HG03097 (cell line): ENCODE results near the gene AGBL1.
"Not testable (repeated sequence)": the region's sequence is repeated elsewhere in the genome, so short reads cannot be mapped to it uniquely, and the experiment has no call there.

Experiments used
- ATAC-seq: cut with Tn5 transposase; IDR thresholded peaks from one replicate; pipeline ENCODE4 v1.9.1; 2021; ENCODE audit not compliant: unreplicated experiment, low FRiP score

AGBL1 gene

GRCh38 chr15:86082619-86083380 is 3.1 kb downstream of the AGBL1 start:
- no peak for ATAC-seq

DNA sequence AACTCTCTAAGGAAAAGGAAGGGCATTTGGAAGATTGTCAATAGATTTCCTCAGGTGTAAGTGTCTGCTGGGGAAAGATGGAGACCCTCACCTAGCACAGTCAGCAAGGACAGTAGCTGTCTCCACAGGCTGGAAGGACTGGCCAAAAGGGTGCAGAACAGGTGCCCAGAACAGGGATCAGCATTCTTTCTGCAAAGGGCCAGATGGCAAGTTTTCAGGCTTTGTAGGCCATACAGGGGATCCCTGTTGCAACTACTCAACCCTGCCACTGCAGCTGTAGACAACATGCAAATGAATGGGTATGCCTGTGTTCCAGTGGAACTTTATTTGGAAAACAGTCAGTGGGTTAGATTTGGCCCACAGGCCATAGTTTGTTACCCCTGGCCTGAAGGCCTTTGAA is 8.1 kb downstream of the AGBL1 start:
- no peak for ATAC-seq

DNA sequence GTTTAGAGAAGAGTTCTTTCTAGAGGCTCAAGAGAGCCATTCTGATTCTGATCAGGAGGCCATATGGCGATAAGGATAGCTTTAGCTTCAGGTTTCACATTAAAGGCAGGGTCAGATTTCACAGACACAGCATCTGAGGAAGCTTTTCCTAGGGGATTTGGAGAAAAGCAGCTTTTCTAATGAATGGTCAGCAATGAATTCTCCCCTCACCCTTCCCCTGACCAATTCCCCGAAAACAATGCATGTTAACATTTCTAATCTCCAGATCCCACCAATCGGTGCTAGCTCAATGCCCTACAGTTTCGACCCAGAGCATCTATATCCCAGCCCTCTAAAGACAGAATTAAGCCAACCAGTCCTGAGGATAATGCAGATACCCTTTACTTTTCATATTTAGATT is 9.8 kb downstream of the AGBL1 start:
- ATAC-seq, result no peak

- ATAC-seq, result no peak
Measured at GRCh38 chr15:86101818-86102217, 22.1 kb downstream of the AGBL1 start.

- ATAC-seq, result no peak
Measured at GRCh38 chr15:86103825-86104224, 24.2 kb downstream of the AGBL1 start.

DNA sequence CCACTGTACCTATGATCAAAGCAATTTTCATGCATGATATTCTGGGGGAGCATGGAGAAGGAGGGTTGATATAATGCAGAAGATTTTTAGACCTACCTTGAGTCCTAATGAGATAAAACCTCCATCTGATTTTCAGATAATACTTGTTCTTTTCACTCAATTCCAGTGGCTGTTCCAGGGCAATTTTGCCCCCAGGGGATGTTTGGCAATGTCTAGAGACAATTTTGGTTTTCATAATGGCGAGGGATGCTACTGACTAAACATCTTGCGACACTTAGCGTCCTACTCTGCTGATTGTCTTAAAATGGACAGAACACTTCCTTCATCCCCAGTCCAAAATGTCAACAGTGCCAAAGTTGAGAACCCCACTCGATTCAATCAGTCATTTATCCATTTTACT is 26.6 kb downstream of the AGBL1 start:
- no peak for ATAC-seq

DNA sequence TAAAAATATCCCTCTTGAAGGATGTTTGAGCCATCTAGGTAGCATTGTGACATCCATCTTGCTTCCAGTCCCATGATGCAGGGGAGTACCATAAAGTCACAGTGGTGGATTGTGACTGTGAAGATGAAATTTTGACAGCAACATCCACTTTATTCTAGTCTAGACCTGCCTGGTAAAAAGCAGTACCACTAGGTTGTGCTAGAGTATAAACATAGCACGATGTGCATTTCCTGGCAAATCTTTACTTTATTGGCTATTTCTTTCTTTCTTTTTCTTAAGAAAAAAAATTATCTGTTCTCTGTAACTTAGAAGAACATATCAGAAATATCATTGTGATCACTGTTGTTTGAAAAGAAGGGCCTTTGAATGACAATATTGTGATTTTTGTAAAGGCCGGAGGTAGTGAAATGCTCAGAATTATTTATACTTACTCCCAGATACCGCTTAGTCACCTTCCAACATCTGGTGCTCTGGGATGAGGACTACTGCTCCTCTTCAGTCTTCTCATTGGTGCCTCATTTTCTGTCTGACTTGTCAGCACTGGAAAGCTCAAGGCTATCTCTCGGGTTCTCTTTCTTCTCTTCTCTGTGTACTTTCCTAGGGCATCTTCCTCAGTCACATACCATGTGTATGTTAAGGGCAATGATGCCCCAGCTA is 35.6 kb downstream of the AGBL1 start:
- no peak for ATAC-seq

- ATAC-seq, result no peak
Measured at GRCh38 chr15:86121568-86122225, 42.0 kb downstream of the AGBL1 start.

- ATAC-seq, result not testable (repeated sequence)
Measured at GRCh38 chr15:86122691-86123391, 43.2 kb downstream of the AGBL1 start.

GRCh38 chr15:86125775-86126174 is 46.1 kb downstream of the AGBL1 start:
- ATAC-seq, result no peak

DNA sequence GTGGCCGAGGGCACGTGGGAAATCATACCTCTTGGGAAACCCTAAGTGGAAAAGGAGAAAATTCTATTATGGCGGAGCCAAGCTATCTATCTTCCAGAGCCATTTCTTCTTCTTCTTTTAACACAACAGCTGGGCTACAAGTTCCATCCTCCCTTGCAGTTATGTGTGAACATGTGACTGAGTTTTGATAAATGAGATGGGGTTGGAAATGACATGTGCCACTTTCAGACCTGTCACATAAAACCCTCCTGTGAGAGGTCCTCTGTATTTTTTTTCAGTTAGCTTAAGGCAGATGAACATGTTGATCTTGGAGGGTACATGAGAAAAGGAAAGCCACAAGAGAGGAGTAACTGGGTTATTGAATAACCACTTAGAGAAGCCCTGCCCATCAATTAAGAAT is 47.9 kb downstream of the AGBL1 start:
- no peak for ATAC-seq

DNA sequence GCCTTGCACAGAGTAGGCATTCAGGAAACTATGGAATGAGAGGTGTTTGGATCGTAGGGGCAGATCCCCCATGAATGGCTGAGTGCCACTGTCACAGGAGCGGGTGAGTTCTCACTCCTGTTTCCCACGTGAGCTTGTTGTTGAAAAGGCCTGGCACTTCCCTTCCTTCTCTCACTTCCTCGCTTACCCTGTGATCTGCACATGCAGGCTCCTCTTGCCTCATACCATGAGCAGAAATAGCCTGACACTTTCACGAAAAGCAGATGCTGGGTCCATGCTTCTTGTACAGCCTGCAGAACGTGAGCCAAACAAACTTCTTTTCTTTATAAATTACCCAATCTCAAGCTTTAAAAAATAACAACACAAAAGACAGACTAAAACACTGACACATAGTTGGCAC is 55.4 kb downstream of the AGBL1 start:
- no peak for ATAC-seq

DNA sequence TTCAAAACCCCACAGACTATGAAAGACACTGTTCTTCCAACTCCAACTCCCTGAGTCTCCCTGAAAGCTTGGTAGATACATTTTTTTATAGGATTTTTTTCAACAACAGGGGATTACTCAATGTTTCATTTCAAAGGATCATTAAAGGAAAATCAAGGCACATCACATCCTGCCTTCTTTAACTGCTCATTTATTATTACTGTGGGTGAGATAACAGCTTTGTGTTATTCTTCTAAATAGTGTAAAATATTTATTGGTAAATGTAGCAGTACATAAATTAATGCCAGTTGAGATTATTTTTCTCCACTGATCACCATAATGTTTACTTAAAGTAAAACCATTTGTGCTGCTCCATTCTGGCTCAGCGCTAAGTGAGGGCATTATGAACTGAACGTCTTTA is 57.2 kb downstream of the AGBL1 start:
- ATAC-seq, result no peak

DNA sequence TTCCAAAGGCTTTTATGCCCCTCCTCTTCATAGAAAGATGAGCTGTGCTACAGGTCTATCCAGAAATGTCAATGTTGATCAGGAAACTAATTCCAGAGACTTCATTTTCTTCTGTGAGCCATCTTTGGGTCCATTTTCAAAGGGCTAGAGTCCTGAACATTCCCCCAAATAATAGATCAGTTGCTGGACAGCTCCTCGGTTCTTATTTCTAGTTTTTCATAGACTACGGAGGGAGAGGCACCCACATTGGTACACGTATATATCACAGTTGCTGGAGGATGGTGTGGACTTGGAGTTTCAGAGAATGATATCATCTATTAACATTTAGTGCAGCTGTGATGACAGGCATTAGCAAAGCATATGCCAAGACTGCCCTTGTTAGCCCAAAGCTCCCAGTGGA is 59.1 kb downstream of the AGBL1 start:
- ATAC-seq, result no peak

DNA sequence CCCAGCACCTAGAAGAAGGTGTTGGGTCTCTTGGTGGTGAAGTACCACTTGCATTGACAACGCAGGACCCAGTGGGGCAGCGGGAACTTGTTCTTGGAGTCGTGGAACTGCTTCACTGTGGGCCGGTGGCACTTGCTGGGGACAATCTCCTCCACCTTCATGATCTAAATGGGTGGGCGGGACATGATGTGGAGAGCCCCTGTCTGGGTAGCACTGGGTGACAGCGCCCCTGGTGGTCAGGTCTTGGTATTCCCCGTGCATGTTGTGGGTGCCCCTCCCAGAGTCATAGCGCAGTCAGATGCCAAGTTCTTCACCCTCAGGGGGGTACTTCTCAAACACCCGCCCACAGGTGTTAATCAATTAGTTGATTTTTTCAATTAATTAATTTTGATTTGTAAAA is 60.2 kb downstream of the AGBL1 start:
- no peak for ATAC-seq

- ATAC-seq, result no peak
Measured at GRCh38 chr15:86154705-86155104, 75.0 kb downstream of the AGBL1 start.

- no peak for ATAC-seq
Measured at GRCh38 chr15:86155551-86155950, 75.9 kb downstream of the AGBL1 start.

- ATAC-seq, result no peak
Measured at GRCh38 chr15:86157606-86158293, 78.1 kb downstream of the AGBL1 start.

GRCh38 chr15:86159468-86159867 is 79.8 kb downstream of the AGBL1 start:
- no peak for ATAC-seq

DNA sequence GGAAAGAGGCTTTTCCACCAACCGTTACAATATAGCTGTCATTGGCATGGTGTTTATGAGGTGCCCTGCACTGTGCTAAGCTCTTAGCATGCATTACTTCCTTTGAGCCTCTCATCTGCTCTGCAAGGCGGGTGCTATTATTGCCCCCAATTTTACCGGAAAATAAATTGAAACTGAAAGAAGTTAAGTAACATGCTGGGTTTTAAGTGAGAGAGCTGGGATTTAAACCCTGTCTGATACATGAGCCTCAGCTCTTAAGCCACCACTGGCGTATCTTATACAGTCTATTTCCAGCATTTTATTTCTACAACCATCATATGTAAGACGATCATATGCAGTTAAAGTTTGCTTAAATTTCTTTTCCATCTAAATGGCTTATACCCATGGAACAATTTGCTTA is 81.6 kb downstream of the AGBL1 start:
- ATAC-seq, result no peak

DNA sequence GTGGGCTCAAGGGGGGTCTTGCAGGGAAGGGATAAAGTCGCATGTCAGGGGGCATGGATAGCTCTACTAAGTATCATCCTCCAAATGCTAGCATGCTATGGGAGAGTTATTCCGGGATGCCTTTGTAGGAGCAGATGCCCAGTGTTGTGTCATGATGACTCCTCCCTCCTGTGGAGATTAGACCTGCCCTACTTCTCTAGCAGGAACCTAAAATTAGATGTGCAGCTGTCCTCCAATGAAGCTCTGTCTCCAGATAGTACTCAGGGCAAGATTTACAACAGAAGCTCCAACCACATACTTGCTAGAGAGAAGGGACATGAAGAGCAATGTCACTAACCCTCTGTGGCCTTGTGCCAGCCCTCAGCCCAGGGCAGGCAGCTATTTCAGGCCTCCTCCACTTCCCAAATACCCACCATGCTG is 82.5 kb downstream of the AGBL1 start:
- no peak for ATAC-seq
